Caco-2 (cell line): ENCODE results near the gene KREMEN1. TPM values are rescaled to one million over a fixed set of nuclear protein-coding genes. Genes with fewer than 3 reads are reported as not detected.
"Not testable (repeated sequence)": the region's sequence is repeated elsewhere in the genome, so short reads cannot be mapped to it uniquely, and the experiment has no call there.

Experiments
- BruUV-seq: library from RNA; stranded (reverse); fragments of 400-500 nt; replicated peaks from 2 replicates; lab custom pipeline; 2021; lab: Mats Ljungman, UMichigan
- CTCF ChIA-PET: fragments of 300-600 bp; sonication (Branson Sonifier 250); formaldehyde crosslinking; loops from one replicate; lab custom pipeline; 2022; ENCODE audit warnings: antibody characterized with exemption; lab: Charles Lee
- POLR2A ChIA-PET: fragments of 300-600 bp; sonication (Branson Sonifier 250); formaldehyde crosslinking; loops from one replicate; lab custom pipeline; 2022; ENCODE audit warnings: antibody characterized with exemption; lab: Charles Lee
- DNase-seq, 2 experiments: peaks; one replicate each; pipeline versions ENCODE4 v3.0.0 to v3.0.0-alpha.2; 2020 to 2022
- H3K27me3 ChIP-seq: replicated peaks from 2 replicates; pipeline ENCODE4 v1.6.0; 2011; ENCODE audit warnings: low read length; ENCODE audit not compliant: control insufficient read depth, insufficient read depth
- H3K36me3 ChIP-seq: 2 replicates; pipeline ENCODE4 v1.5.1; 2011; ENCODE audit warnings: low read length; ENCODE audit not compliant: control insufficient read depth, insufficient read depth
- H3K4me1 ChIP-seq: fragments of 250-450 bp; sonication (Bioruptor Pico); 2 replicates; pipeline ENCODE4 v1.5.1; 2020; ENCODE audit warnings: mild to moderate bottlenecking
- H3K4me3 ChIP-seq: 2 replicates; pipeline ENCODE4 v1.5.1; 2011; ENCODE audit warnings: low read depth, mild to moderate bottlenecking, control low read depth, low read length
- H3K9me3 ChIP-seq: fragments of 250-450 bp; sonication (Bioruptor Pico); 2 replicates; pipeline ENCODE4 v1.5.1; 2020; ENCODE audit warnings: mild to moderate bottlenecking, moderate library complexity
- H3K27ac Mint-ChIP-seq: one replicate; pipeline ENCODE4 v1.8.0; 2022; ENCODE audit warnings: mixed read lengths; ENCODE audit not compliant: unreplicated experiment
- H3K27me3 Mint-ChIP-seq: one replicate; pipeline ENCODE4 v1.8.0; 2022; ENCODE audit warnings: mixed read lengths; ENCODE audit not compliant: insufficient read depth, unreplicated experiment
- H3K36me3 Mint-ChIP-seq: one replicate; pipeline ENCODE4 v1.8.0; 2022; ENCODE audit warnings: mild to moderate bottlenecking, mixed read lengths; ENCODE audit not compliant: insufficient read depth, unreplicated experiment
- H3K4me1 Mint-ChIP-seq: one replicate; pipeline ENCODE4 v1.8.0; 2022; ENCODE audit warnings: low read depth, mixed read lengths; ENCODE audit not compliant: unreplicated experiment
- H3K4me3 Mint-ChIP-seq: one replicate; pipeline ENCODE4 v1.8.0; 2022; ENCODE audit warnings: mild to moderate bottlenecking, moderate library complexity, mixed read lengths; ENCODE audit not compliant: unreplicated experiment
- H3K9me3 Mint-ChIP-seq: one replicate; pipeline ENCODE4 v1.8.0; 2022; ENCODE audit warnings: mixed read lengths; ENCODE audit not compliant: unreplicated experiment
- intact Hi-C: fragments of 100-400 bp; cut with micrococcal nuclease; formaldehyde crosslinking; loops from one replicate; pipeline ENCODE4 v1.10.0; 2022; ENCODE audit not compliant: unreplicated experiment
- total RNA-seq: library from RNA; stranded (reverse); gene quantifications from 2 replicates; pipeline ENCODE4 v1.2.3, GENCODE V29; 2022
- TF ChIP-seq, protein P1 (sequence below), 2 experiments: fragments of 200-600 bp in 1 of 2; IDR thresholded peaks; 1 replicate in 1 of 2; 2 replicates in 1 of 2; pipeline versions ENCODE4 v1.5.1 to v1.8.0; 2011 to 2022; ENCODE audit warnings: antibody characterized with exemption in 1 of 2, control low read depth in 1 of 2, inconsistent platforms in 1 of 2, low read depth in 1 of 2, low read length in 1 of 2, mild to moderate bottlenecking in 1 of 2, moderate library complexity in 1 of 2; ENCODE audit not compliant: insufficient read depth in 1 of 2, severe bottlenecking in 1 of 2, unreplicated experiment in 1 of 2

The KREMEN1 gene
- total RNA-seq, 1 experiment from 2014 or later: 29.7 TPM

DNA sequence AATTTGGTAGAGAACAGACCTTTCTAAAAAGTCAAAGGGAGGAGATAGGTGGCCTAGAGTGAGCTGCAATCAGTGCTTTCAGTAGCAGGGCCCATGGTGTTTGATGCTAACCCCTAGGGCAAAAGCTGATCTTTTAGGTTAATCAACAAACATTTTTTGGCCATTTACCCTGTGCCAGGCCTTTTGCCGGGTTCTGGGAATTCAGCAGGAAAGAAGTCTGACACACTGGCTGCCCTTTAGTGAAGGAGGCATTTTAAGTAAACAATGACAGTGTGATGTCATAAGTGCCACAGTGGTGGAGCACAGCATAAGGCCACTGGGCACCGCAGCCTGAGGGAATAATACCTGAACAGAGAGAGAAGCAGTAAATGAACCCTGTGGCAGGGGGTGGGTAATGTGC lies 40.3 kb upstream of the KREMEN1 start:
- Mint-ChIP-seq H3K27me3 (no peaks in the 10 kb centered on the region), H3K4me3 (no peak overlapping the region), H3K27ac (peak overlapping the region; percentile 57), H3K4me1 (peaks cover 22% of the 10 kb centered on the region), H3K9me3 (no peaks in the 10 kb centered on the region), H3K36me3 (peaks cover 65% of the 10 kb centered on the region)
- Histone ChIP-seq H3K9me3 (no peaks in the 10 kb centered on the region), H3K4me3 (no peak overlapping the region), H3K4me1 (peaks cover 36% of the 10 kb centered on the region), H3K27me3 (no peaks in the 10 kb centered on the region; the same call in 1 of the 2 replicates), H3K36me3 (peaks cover 5% of the 10 kb centered on the region; the same call in 1 of the 2 replicates)
- BruUV-seq: no TSS peak
- POLR2A ChIA-PET: interaction anchor here (0.8 kb wide), 1 partner anchor 51 kb away, joined by 4 read pairs; no protein-coding TSS in a partner anchor
- CTCF ChIA-PET: interaction anchor here (0.7 kb wide), 1 partner anchor 18 kb away, joined by 6 read pairs; no protein-coding TSS in a partner anchor
- TF ChIP-seq, protein P1, sequence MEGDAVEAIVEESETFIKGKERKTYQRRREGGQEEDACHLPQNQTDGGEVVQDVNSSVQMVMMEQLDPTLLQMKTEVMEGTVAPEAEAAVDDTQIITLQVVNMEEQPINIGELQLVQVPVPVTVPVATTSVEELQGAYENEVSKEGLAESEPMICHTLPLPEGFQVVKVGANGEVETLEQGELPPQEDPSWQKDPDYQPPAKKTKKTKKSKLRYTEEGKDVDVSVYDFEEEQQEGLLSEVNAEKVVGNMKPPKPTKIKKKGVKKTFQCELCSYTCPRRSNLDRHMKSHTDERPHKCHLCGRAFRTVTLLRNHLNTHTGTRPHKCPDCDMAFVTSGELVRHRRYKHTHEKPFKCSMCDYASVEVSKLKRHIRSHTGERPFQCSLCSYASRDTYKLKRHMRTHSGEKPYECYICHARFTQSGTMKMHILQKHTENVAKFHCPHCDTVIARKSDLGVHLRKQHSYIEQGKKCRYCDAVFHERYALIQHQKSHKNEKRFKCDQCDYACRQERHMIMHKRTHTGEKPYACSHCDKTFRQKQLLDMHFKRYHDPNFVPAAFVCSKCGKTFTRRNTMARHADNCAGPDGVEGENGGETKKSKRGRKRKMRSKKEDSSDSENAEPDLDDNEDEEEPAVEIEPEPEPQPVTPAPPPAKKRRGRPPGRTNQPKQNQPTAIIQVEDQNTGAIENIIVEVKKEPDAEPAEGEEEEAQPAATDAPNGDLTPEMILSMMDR (IDR thresholded peaks at IDR 0.05; ENCODE audit: insufficient read depth in 1 of 2, low read depth in 1 of 2, low read length in 1 of 2, severe bottlenecking in 1 of 2, unreplicated experiment in 1 of 2): no peak
- DNase-seq: no peak
- intact Hi-C loops: no loop called here

DNA sequence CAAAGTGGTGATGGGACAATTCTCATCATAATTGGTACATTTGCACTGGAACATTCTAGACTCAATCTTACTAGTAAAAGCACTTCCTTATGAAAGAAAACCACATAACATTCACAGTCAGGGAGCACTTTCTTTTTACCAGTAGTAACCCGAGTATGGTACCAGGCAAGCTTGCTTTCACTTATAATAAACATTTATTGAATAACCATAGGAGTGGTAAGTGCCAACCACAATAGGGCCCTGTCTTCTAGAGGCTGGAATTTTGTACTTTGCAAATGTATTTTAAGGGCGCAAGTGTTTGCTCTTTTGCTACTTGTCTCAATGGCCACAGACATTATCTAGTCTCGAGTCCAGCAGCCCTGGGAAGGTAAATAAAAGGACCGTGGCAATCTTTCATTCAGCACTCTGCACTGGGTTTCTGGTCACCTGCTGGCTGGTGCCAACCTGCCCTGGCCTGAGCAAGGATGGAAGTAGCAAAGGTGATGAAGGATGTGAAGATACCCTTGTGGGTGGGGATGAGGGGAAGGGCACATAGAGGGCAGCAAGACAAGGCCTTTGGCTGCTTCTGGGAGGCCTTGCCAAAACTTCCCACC lies 35.4 kb upstream of the KREMEN1 start:
- Mint-ChIP-seq H3K36me3 (peaks cover 57% of the 10 kb centered on the region), H3K27ac (peak overlapping the region; percentile 48), H3K4me3 (no peak overlapping the region), H3K9me3 (no peaks in the 10 kb centered on the region), H3K27me3 (no peaks in the 10 kb centered on the region), H3K4me1 (peaks cover 10% of the 10 kb centered on the region)
- CTCF ChIA-PET: no interaction called here
- TF ChIP-seq, protein P1 (IDR thresholded peaks at IDR 0.05; ENCODE audit: insufficient read depth in 1 of 2, low read depth in 1 of 2, low read length in 1 of 2, severe bottlenecking in 1 of 2, unreplicated experiment in 1 of 2): no peak
- DNase-seq: no peak
- peaks cover 38% of the 10 kb centered on the region for H3K4me1 ChIP-seq
- H3K9me3 ChIP-seq: no peaks in the 10 kb centered on the region
- no peaks in the 10 kb centered on the region for H3K27me3 ChIP-seq
- no peak overlapping the region for H3K4me3 ChIP-seq
- POLR2A ChIA-PET: no interaction called here
- no TSS peak for BruUV-seq
- intact Hi-C loops: no loop called here
- H3K36me3 ChIP-seq: 0 out of 2 replicates have a peak, but pooled peaks cover 2% of the 10 kb centered on the region

DNA sequence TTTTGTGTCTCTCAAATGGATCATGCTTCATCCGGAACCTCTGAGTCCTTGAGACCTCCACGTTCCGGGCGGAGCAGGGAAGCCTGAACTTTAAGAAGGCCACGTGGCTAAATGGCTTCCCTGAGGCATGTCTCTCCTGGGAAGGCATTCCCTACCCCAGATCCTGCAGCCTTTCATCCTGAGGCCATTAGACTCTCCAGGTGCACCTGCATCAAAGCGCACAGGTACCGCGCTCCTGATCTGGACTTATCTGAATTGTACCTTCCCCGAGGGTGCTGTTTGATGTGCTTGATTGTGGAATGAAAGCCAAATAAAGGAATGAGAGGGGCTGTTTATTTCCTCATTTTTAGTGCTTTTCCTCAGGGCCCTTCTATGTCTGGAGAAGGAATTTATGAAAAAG lies 33.7 kb upstream of the KREMEN1 start:
- peak overlapping the region; percentile 81 for H3K27ac Mint-ChIP-seq
- BruUV-seq: no TSS peak
- H3K4me1 ChIP-seq: peaks cover 38% of the 10 kb centered on the region
- no peak overlapping the region for H3K4me3 ChIP-seq
- peaks cover 52% of the 10 kb centered on the region for H3K36me3 Mint-ChIP-seq
- peaks cover 7% of the 10 kb centered on the region for H3K4me1 Mint-ChIP-seq
- POLR2A ChIA-PET: no interaction called here
- TF ChIP-seq, protein P1 (IDR thresholded peaks at IDR 0.05; ENCODE audit: insufficient read depth in 1 of 2, low read depth in 1 of 2, low read length in 1 of 2, severe bottlenecking in 1 of 2, unreplicated experiment in 1 of 2): no peak
- intact Hi-C loops: no loop called here
- no peaks in the 10 kb centered on the region for H3K9me3 ChIP-seq
- CTCF ChIA-PET: interaction anchor here (0.6 to 2.4 kb wide), 6 partner anchors 26 to 156 kb away, joined by 3 to 13 read pairs (median 4); partner anchors contain the start of gene ZNRF3
- no peaks in the 10 kb centered on the region for H3K27me3 ChIP-seq
- peak overlapping the region; percentile 49 for H3K4me3 Mint-ChIP-seq
- DNase-seq: peak; percentile 58 to 85
- no peaks in the 10 kb centered on the region for H3K9me3 Mint-ChIP-seq
- no peaks in the 10 kb centered on the region for H3K27me3 Mint-ChIP-seq
- peaks cover 2% of the 10 kb centered on the region; the same call in 1 of the 2 replicates for H3K36me3 ChIP-seq

DNA sequence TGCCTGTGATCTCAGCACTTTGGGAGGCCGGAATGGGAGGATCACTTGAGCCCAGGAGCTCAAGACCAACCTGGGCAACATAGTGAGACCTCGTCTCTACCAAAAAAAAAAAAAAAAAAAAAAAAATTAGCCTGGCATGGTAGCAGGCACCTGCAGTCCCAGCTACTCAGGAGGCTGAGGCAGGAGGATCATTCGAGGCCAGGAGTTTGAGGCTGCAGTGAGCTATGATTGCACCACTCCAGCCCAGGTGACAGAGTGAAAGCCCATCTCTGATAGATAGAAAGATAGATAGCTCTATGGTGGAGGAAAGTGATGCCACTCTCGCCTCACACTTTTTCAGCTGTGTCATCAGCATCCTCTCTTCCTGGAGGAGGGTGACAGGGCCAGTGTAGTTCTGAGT lies 33.2 kb upstream of the KREMEN1 start:
- not testable (repeated sequence) for H3K36me3 ChIP-seq
- intact Hi-C loops: loop anchor here (1.0 to 5.0 kb wide), 5 partner anchors 47 to 437 kb away; no protein-coding TSS in a partner anchor

More for the DNA sequence above, 33.2 kb upstream of the KREMEN1 start:
- H3K9me3 ChIP-seq, H3K4me1 Mint-ChIP-seq, H3K27me3 Mint-ChIP-seq, BruUV-seq, H3K9me3 Mint-ChIP-seq, POLR2A ChIA-PET, DNase-seq, H3K4me3 ChIP-seq, H3K4me3 Mint-ChIP-seq, H3K27me3 ChIP-seq: not testable (repeated sequence)
- H3K36me3 Mint-ChIP-seq: peaks cover 52% of the 10 kb centered on the region
- peaks cover 38% of the 10 kb centered on the region for H3K4me1 ChIP-seq
- H3K27ac Mint-ChIP-seq: peak overlapping the region; percentile 81
- CTCF ChIA-PET: interaction anchor here (0.6 to 2.4 kb wide), 8 partner anchors 14 to 439 kb away, joined by 3 to 13 read pairs (median 4); partner anchors contain the start of gene ZNRF3
